Naive thymus-derived CD4-positive, alpha-beta T cell (primary cell): Measurements from ENCODE around the gene ID4. TPM values are rescaled to one million over a fixed set of nuclear protein-coding genes. Genes with fewer than 3 reads are reported as not detected.

Experiments
- ATAC-seq: fragments of 150-1000 bp; cut with Tn5 transposase; 2 replicates; pipeline ENCODE4 v1.10.0; 2021; ENCODE audit warnings: mild to moderate bottlenecking, moderate library complexity
- CTCF ChIA-PET: fragments of 350-600 bp; sonication (Branson Sonifier 250); formaldehyde crosslinking; loops from one replicate; lab custom pipeline; 2021; ENCODE audit warnings: antibody characterized with exemption; lab: Charles Lee
- POLR2A ChIA-PET: fragments of 350-600 bp; sonication (Branson Sonifier 250); formaldehyde crosslinking; loops from one replicate; lab custom pipeline; 2021; ENCODE audit warnings: antibody characterized with exemption, inconsistent platforms; lab: Charles Lee
- DNase-seq, 9 donors: peaks; one replicate each; pipeline versions ENCODE4 v3.0.0 to v3.0.0-alpha.2; 2020 to 2022; ENCODE audit warnings: mixed read lengths in 1 of 9
- H3K27ac ChIP-seq: one replicate; pipeline ENCODE4 v1.7.0; 2013; ENCODE audit warnings: mild to moderate bottlenecking, low read depth, low read length, moderate library complexity
- H3K27me3 ChIP-seq, 2 donors: one replicate each; pipeline ENCODE4 v1.7.0; 2013; ENCODE audit warnings: low read length in 2 of 2, mild to moderate bottlenecking in 2 of 2, moderate library complexity in 2 of 2; ENCODE audit not compliant: control insufficient read depth in 2 of 2, insufficient read depth in 2 of 2
- H3K36me3 ChIP-seq, 3 experiments: 1 replicate in 2 of 3; 2 replicates in 1 of 3; pipeline ENCODE4 v1.7.0; 2013; ENCODE audit warnings: low read length in 3 of 3, mild to moderate bottlenecking in 3 of 3, moderate library complexity in 1 of 3; ENCODE audit not compliant: insufficient read depth in 3 of 3, control insufficient read depth in 2 of 3
- H3K4me1 ChIP-seq, 2 donors: one replicate each; pipeline ENCODE4 v1.7.0; 2013; ENCODE audit warnings: low read length in 2 of 2, mild to moderate bottlenecking in 2 of 2, moderate library complexity in 1 of 2; ENCODE audit not compliant: control insufficient read depth in 2 of 2, insufficient read depth in 2 of 2
- H3K4me3 ChIP-seq: 2 replicates; pipeline ENCODE4 v1.7.0; 2013; ENCODE audit warnings: mild to moderate bottlenecking, low read length
- H3K9me3 ChIP-seq, 3 experiments: 1 replicate in 2 of 3; 2 replicates in 1 of 3; pipeline ENCODE4 v1.7.0; 2013; ENCODE audit warnings: low read length in 3 of 3; ENCODE audit not compliant: control insufficient read depth in 2 of 3
- H3K27ac Mint-ChIP-seq, 9 donors: one replicate each; pipeline ENCODE4 v1.8.0; 2020 to 2022; ENCODE audit warnings: mixed read lengths in 9 of 9, mild to moderate bottlenecking in 8 of 9, moderate library complexity in 5 of 9, inconsistent platforms in 2 of 9
- H3K27me3 Mint-ChIP-seq, 5 donors: one replicate each; pipeline ENCODE4 v1.8.0; 2021 to 2022; ENCODE audit warnings: mixed read lengths in 5 of 5, mild to moderate bottlenecking in 1 of 5
- H3K36me3 Mint-ChIP-seq, 5 donors: one replicate each; pipeline ENCODE4 v1.8.0; 2020 to 2022; ENCODE audit warnings: mixed read lengths in 5 of 5, mild to moderate bottlenecking in 3 of 5, inconsistent platforms in 1 of 5
- H3K4me1 Mint-ChIP-seq, 7 donors: one replicate each; pipeline ENCODE4 v1.8.0; 2020 to 2022; ENCODE audit warnings: mixed read lengths in 7 of 7, mild to moderate bottlenecking in 3 of 7, inconsistent platforms in 1 of 7
- H3K4me3 Mint-ChIP-seq, 10 donors: one replicate each; pipeline ENCODE4 v1.8.0; 2020 to 2022; ENCODE audit warnings: mild to moderate bottlenecking in 10 of 10, mixed read lengths in 10 of 10, moderate library complexity in 6 of 10, inconsistent platforms in 2 of 10
- H3K9me3 Mint-ChIP-seq, 11 donors: one replicate each; pipeline ENCODE4 v1.8.0; 2020 to 2022; ENCODE audit warnings: mixed read lengths in 11 of 11, mild to moderate bottlenecking in 4 of 11, inconsistent platforms in 1 of 11, moderate library complexity in 1 of 11
- intact Hi-C, 2 donors: fragments of 100-400 bp; cut with micrococcal nuclease; formaldehyde crosslinking; loops; one replicate each; pipeline ENCODE4 v1.15.1; 2023
- polyA plus RNA-seq, 2 donors: library from polyadenylated mRNA; unstranded; fragments of 300-500 nt; fragmentation: Illumina TruSeq; gene quantifications; one replicate each; pipeline ENCODE4 v1.2.3, GENCODE V29; 2021
- total RNA-seq, 6 experiments: library from RNA in 5 of 6; stranded (reverse) in 5 of 6; gene quantifications; 1 replicate in 5 of 6; 2 replicates in 1 of 6; pipeline ENCODE4 v1.2.3 and lab custom pipeline; 2021 to 2026

Gene ID4
- total and polyA plus RNA-seq, 7 experiments from 2014 or later: not detected

- intact Hi-C loops: no loop called here
- no peak overlapping the region for H3K27ac ChIP-seq
- ATAC-seq (no peak), DNase-seq (no peak)
- no peak overlapping the region for H3K4me3 ChIP-seq
- Mint-ChIP-seq H3K27me3 (peaks cover 18 to 40% (median 27%) of the 10 kb centered on the region in 5 donors), H3K27ac (no peak overlapping the region), H3K9me3 (peaks cover 0 to 5% (median 0%) of the 10 kb centered on the region in 11 donors), H3K36me3 (no peaks in the 10 kb centered on the region), H3K4me1 (no peaks in the 10 kb centered on the region), H3K4me3 (no peak overlapping the region)
- no peaks in the 10 kb centered on the region for H3K36me3 ChIP-seq
- H3K27me3 ChIP-seq: no peaks in the 10 kb centered on the region
- CTCF ChIA-PET: no interaction called here
- POLR2A ChIA-PET: no interaction called here
- H3K4me1 ChIP-seq: no peaks in the 10 kb centered on the region
- H3K9me3 ChIP-seq: no peaks in the 10 kb centered on the region
These were observed 8.3 kb downstream of the ID4 start for GRCh38 chr6:19845266-19846041.

GRCh38 chr6:19848465-19849029 lies 11.4 kb downstream of the ID4 start:
- CTCF ChIA-PET: no interaction called here
- intact Hi-C loops: no loop called here

GRCh38 chr6:19849196-19849595 lies 12.0 kb downstream of the ID4 start:
- Mint-ChIP-seq H3K36me3 (no peaks in the 10 kb centered on the region), H3K27me3 (peaks cover 2 to 42% (median 15%) of the 10 kb centered on the region in 5 donors), H3K27ac (no peak overlapping the region), H3K4me3 (no peak overlapping the region), H3K9me3 (peaks cover 0 to 6% (median 1%) of the 10 kb centered on the region in 11 donors), H3K4me1 (no peaks in the 10 kb centered on the region)
- Histone ChIP-seq H3K27me3 (no peaks in the 10 kb centered on the region), H3K36me3 (no peaks in the 10 kb centered on the region), H3K27ac (no peak overlapping the region), H3K4me3 (no peak overlapping the region), H3K4me1 (no peaks in the 10 kb centered on the region), H3K9me3 (no peaks in the 10 kb centered on the region)
- ChIA-PET CTCF (no interaction called here), POLR2A (no interaction called here)
- intact Hi-C loops: no loop called here
- ATAC-seq (no peak), DNase-seq (no peak)

More at GRCh38 chr6:19848465-19849029, 11.4 kb downstream of the ID4 start:
- Histone ChIP-seq H3K4me3 (no peak overlapping the region), H3K9me3 (no peaks in the 10 kb centered on the region), H3K27ac (no peak overlapping the region), H3K4me1 (no peaks in the 10 kb centered on the region), H3K36me3 (no peaks in the 10 kb centered on the region), H3K27me3 (no peaks in the 10 kb centered on the region)
- Mint-ChIP-seq H3K9me3 (peaks cover 0 to 6% (median 1%) of the 10 kb centered on the region in 11 donors), H3K4me3 (no peak overlapping the region), H3K27ac (no peak overlapping the region), H3K27me3 (peaks cover 3 to 43% (median 16%) of the 10 kb centered on the region in 5 donors), H3K4me1 (no peaks in the 10 kb centered on the region), H3K36me3 (no peaks in the 10 kb centered on the region)
- POLR2A ChIA-PET: no interaction called here
- ATAC-seq: no peak
- DNase-seq: no peak

GRCh38 chr6:19849755-19850154 lies 12.6 kb downstream of the ID4 start:
- H3K9me3 Mint-ChIP-seq: peaks cover 0 to 6% (median 0%) of the 10 kb centered on the region in 11 donors
- Histone ChIP-seq H3K27me3 (no peaks in the 10 kb centered on the region), H3K4me1 (no peaks in the 10 kb centered on the region), H3K36me3 (no peaks in the 10 kb centered on the region), H3K9me3 (no peaks in the 10 kb centered on the region), H3K4me3 (no peak overlapping the region), H3K27ac (no peak overlapping the region)
- no peaks in the 10 kb centered on the region for H3K36me3 Mint-ChIP-seq
- intact Hi-C loops: no loop called here
- H3K27ac Mint-ChIP-seq: no peak overlapping the region
- ATAC-seq: no peak
- H3K4me1 Mint-ChIP-seq: no peaks in the 10 kb centered on the region
- ChIA-PET POLR2A (no interaction called here), CTCF (no interaction called here)
- no peak for DNase-seq
- H3K27me3 Mint-ChIP-seq: peaks cover 0 to 36% (median 10%) of the 10 kb centered on the region in 5 donors
- no peak overlapping the region for H3K4me3 Mint-ChIP-seq

GRCh38 chr6:19851241-19852089 lies 14.3 kb downstream of the ID4 start:
- Histone ChIP-seq H3K4me1 (no peaks in the 10 kb centered on the region), H3K36me3 (no peaks in the 10 kb centered on the region), H3K27ac (no peak overlapping the region), H3K27me3 (no peaks in the 10 kb centered on the region), H3K9me3 (no peaks in the 10 kb centered on the region), H3K4me3 (no peak overlapping the region)
- DNase-seq (no peak), ATAC-seq (no peak)
- Mint-ChIP-seq H3K27ac (no peak overlapping the region), H3K27me3 (peaks cover 0 to 21% (median 3%) of the 10 kb centered on the region in 5 donors), H3K9me3 (peaks cover 0 to 6% (median 0%) of the 10 kb centered on the region in 11 donors), H3K4me1 (no peaks in the 10 kb centered on the region), H3K4me3 (no peak overlapping the region), H3K36me3 (no peaks in the 10 kb centered on the region)
- intact Hi-C loops: no loop called here
- POLR2A ChIA-PET: no interaction called here
- CTCF ChIA-PET: no interaction called here

GRCh38 chr6:19852090-19852457 lies 14.9 kb downstream of the ID4 start:
- Histone ChIP-seq H3K9me3 (no peaks in the 10 kb centered on the region), H3K4me3 (no peak overlapping the region), H3K4me1 (no peaks in the 10 kb centered on the region), H3K27me3 (no peaks in the 10 kb centered on the region), H3K27ac (no peak overlapping the region), H3K36me3 (no peaks in the 10 kb centered on the region)
- Mint-ChIP-seq H3K4me1 (no peaks in the 10 kb centered on the region), H3K4me3 (no peak overlapping the region), H3K9me3 (peaks cover 0 to 6% (median 0%) of the 10 kb centered on the region in 11 donors), H3K27ac (no peak overlapping the region), H3K27me3 (peaks cover 0 to 19% (median 3%) of the 10 kb centered on the region in 5 donors), H3K36me3 (no peaks in the 10 kb centered on the region)
- DNase-seq (no peak), ATAC-seq (no peak)
- intact Hi-C loops: no loop called here
- CTCF ChIA-PET: no interaction called here
- POLR2A ChIA-PET: no interaction called here
